DMS 273 (cell line): ENCODE measurements around the gene TWNK.

Experiments used
- DNase-seq: peaks from one replicate; lab custom pipeline; 2025; ENCODE audit not compliant: unreplicated experiment; lab: John Stamatoyannopoulos, UW

Gene TWNK

DNA sequence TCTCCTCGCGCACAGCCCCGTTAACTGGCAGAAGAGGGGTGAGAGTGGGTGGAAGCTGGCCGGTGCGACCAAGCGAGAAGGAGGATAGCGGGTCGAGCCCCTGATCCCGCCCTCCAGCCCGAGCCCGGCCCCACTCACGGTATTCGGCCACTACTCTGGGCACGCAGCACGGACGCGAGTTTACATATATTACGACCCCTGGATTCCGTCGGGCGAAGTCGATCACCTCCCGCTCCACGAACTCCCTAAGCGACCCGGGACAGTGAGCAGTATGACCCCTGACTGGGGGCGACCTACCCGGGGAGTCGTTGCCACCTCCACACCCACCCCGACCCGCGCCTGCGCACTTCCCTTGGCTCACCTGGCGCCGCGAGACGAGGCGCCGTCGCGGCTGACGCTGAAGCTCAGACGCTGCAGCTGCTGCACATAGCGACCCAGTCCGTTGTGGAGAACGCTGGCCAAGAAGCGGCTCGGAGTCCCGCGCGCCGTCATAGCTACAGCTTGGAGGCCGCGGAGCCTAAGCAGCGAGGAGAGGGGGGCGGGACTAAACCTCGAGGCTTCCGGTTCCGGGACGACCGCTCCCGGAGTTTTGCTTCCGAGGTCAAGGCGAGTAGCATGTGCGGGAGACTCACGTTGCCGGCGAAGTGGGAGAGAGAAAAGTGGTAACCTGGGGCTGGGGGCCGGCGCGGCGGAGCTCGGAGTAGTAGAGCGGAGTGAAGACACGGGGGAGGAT is at the start of gene TWNK, which contains the start of gene MRPL43:
Gene TWNK, plus strand, starts transcription at position 592 of the 733 bp plus-strand sequence. CDS start 668 bp downstream, outside the sequence.
Gene MRPL43, minus strand, starts transcription at position 546 of the 733 bp plus-strand sequence. Its CDS starts 54 bp downstream, at position 492.
- DNase-seq: peak; percentile 86

DNA sequence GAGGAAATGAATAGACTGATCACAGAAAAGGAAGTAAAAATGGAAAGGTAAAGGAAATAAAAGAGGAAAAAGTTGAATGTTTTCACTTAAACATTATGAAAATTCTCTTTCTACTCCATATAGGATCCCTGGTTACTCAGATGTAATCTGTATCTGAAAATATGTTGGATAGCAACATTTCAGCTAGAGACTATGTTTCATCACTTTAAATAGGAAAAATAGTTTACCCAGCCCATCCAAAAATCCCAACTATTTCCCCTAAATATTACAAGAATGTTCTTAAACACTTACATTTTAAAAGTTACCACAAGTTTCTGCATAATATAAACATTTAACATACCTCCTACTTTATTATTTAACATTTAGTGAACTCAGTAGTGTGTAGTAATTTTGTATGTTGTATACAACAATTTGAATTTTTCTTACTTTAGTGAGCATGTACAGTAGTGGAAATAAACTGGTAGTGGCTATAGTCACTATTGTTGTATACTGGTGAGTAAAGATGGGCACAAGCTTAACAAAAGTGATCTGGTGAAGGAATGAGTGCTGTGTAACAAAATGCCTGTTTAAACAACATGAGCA is 47.5 kb upstream of the TWNK start:
- DNase-seq: no peak

DNA sequence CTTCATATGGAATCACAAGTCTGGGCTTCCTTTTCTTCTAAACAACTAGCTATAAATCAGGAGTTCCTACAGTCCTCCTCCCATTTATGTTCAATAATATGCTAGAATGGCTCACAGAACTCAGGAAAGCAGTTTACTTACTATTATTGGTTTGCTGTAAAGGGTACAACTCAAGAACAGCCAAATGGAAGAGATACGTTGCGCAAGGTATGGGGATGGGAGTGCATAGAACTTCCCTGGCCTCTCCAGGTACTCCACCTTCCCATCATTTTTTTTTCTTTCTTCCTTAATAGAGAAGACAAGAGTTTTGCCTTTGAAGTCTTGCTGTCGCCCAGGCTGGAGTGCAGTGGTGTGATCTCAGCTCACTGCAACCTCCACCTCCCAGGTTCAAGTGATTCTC is 45.1 kb upstream of the TWNK start:
- no peak for DNase-seq

DNA sequence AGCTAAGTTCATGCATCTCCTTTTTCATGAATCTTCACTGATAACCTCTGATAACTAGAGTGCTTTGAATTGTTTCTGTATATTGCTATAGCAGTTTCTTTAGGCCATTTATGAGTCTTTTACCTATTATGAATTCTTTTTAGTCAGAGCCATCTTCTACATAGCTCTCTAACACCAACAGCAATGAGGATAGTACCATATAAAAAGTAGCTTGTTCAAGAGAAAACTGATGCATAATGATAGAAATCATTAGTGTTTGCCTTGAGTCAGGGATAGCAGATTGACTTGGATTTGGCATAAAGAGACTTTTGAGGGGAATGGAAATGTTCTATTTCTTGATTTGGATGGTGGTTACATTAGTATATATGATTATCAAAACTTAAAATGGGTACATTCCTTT is 43.8 kb upstream of the TWNK start:
- DNase-seq: no peak

DNA sequence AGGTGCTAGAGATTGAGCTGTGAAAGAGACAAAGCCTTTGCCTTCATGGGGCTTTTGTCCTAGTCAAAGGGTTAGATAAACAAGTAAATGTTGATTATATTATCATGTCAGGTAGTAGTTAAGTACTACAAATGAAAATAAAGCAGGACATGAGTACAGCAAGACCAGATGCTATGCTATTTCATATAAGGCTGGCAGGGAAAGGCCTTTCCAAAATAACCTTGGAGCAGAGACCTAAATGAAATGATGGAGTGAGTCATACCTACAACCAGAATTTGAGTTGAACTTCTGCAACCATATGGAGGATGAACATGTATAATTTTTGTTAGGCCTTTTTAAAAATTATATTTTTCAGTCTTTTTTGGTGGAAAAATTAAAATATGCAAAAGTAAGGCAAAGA is 41.6 kb upstream of the TWNK start:
- DNase-seq: no peak

DNA sequence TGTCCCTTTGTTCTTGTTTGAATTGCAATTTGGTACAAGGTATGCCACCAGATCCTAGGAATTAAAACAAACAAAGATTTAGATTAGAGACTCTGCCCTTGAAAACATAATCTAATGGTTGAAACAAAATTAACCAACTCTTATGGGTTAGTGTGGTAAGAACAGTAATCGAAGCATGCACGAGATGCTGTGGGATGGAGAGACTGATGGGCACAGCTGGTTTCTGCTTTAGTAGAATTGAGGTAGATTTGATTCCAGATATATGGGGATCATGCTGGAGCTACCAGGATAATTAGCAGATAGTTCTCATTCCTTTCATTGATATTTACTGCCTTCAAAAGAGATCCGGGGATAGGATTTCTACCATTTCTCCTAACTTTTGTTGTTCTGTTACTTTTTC is 38.4 kb upstream of the TWNK start:
- no peak for DNase-seq

DNA sequence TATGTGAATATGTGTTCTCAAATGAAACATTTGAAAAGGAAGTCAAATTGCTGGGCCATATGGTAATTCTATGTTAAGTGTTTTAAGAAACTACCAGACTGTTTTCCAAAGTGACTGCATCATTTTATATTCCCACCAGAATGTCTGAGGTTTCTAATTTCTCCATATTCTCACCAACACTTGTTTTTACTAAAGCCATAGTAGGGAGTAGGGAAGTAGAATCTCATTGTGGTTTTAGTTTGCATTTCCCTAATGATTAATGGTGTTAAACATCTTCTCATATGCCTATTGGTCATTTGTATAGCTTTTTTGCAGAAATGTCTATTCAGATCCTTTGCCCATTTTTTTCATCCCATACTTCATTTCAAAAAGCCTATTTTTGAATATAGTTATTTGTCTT is 27.1 kb upstream of the TWNK start:
- DNase-seq: no peak

DNA sequence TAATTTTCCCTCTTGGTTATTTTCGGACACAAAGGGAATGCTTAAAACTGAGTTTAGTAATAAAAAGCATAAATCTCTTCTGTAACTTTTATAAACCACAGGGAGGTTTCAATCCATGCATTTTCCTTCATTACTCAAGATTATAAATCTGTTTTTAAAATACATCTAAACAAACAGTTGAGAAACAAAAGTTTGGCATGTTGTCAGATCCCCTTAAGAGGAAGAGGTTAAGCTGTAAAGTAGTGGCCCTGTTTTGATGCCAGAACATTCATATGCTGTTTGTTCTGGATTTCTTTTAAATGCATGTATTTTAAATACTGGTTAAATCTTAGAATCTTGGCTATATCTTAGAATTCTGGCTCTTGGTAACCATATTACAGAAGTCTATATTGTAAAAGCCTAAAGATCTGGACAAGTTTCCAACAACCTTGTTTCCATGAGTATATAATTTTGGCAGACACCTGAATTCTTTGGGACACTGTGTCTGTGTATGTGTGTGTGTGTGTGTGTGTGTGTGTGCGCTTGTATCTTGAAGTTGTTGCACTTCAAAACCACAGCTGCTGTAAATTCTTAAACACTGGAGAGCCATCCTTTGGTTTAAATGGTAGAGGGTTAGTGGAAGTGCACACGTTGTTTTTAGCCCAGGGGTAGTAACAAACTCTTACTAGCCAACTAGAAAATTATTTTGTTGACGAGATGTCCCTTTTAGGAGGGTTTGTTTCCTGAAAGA is 24.8 kb upstream of the TWNK start:
- no peak for DNase-seq

DNA sequence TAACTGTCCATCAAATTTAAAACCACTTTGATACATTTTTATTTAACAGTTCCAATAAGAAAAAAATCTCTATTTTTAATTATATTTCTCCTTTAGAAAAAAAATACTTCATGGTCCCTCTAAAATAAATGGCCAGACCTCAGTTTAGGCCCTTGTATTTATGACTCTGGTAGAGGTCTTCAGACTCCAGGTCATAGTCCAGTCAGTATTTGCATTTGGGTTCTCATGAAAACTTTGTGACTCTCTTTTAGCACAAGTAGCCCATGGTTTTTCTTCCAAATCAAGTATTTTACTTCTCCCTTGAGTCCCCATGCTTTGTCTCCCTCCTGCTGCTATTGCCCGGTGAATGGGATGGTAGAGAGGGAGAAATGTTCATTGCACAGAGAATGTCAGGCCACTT is 23.5 kb upstream of the TWNK start:
- no peak for DNase-seq

DNA sequence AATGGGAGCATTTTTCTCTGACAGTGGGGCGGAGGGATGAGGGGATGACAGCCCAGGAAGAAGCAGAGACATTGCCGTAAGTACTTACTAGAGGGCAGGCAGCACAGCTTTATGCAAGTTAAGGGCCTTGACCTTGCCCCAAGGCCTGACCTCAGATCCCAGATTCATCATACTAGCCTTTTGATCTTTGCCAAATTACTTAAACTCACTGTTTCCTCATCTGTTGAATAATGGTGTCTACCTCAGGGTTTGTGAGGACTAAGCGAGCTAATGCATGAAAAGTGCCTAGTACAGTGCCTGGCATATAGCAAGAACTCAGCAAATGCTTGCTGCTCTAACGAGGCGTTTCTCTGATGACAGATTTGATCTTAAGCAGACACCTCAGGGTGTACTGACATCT is 21.5 kb upstream of the TWNK start:
- DNase-seq: no peak

DNA sequence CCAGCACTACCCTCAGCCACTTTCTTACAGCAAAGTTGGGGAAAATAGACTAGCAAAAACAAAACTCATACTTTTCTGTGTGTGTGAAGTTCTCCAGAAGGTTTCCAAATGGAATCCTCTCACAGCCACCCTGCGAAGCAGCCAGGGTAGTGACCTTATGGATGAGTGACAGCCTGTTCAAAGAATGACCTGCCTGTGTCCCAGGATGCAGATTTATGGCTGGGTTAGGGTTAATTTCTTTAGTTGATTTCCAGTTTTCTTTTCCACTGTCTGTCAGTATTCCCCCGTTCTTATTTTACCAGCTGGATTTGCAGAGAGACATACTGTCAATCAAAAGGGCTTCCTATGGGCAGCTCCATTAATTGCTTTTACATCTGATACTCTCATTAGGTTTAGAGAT is 20.5 kb upstream of the TWNK start:
- no peak for DNase-seq

DNA sequence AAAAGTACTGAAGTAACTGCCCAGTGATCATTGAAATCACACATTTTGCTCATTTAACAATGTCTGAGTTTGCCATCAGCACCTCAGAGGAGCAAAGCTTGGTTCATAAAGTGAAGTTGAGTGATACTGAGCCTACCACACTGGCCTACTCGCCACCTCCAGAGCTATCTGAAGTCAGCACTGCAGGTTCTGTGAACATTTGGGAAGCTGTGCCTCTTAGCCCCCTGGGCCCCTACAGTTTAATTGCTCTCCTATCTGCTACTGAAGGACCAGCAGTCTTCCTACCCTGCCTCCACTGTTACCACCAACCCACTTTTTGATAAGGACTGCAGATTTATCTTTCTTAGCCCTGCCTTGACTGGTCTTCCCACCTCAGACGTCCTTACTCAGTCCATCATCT is 20.0 kb upstream of the TWNK start:
- no peak for DNase-seq

DNA sequence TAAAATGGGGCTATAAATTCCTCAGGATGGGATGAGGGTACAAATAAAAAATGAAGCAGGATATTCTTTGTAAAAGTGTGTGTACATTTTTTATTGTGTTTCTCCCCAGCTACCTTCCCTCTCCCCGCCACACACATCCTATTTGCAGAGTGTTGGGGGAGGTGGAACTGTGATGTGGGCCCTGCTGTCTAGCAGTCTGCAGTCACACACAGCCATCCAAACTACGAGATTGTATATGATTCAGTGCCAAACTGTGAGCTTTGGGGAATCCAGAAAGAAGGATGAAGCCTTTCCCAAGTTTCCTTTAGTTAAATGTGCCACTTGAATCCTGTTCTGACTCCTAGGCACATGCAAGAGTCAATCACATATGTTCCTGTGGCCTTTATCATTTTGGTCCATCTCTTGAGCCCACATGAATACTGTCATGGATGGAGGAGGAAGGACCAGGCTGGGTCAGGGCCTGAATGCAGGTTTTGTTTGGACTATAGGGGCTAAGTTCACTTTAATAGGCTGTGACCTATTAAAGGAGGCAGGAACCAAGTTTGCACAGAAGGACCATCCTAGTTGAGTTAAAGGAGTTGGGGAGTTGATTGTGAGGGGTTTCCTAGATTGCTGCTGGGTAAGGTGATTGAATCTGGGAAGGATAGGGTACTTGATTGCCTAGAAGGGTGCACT is 19.1 kb upstream of the TWNK start:
- no peak for DNase-seq

DNA sequence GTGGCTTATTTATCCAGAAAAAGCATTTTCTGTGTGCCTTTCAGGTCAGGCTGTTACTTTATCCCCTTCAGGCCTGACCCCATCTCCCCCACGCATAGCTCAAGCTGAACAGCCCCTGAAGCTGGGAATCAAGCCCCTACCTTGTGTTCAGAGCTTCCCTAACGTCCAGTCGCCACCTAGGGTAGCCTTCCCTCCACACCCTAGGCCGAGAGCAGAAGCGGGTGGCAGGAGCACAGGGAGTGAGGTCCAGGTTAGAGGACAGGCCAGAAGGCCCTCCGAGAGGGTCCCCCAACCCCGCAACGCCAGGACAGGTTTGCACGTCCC is 18.5 kb upstream of the TWNK start:
- DNase-seq: no peak

DNA sequence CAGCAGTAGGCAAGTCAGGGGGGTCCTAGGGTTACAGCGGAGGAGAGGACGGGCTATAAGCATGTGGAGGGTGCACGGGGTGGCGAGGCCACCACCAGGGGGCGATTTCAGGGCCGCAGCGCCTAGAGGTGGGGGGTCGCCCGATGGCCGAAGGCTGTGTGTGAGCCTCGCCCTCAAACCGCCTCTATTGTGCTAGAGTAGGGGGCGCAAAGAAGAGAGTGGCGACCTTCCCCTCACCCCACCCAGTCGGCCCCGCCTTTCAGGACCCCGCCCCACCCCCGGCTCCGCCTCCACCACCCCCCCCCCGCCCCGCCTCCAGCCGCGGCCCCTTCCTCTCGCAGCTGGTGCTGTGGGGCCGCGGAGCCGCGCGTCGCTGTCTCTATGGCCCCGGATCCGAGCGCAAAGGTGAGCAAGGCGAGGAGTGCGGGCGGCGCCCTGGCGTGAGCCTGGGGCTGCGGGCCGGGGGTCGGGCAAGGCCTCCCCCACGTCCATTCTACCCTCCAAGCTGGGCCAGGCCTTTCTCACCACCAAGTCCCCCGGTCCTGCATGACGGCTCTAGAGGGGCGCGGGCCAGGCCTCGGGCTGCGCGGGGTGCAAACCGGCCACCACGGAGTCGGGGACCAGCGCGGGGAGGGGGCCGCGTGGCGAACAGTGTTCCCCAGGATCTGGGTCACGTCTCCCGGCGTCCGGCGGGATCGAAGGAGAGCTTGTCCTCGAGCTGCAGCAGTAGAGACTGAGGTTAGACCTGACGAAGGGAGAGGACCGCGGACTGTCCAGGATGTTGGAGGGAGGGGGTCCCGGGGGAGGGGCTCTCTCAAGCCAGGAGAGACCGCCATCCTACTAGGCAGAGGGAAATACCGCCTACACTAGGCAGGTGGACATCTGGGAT is 17.9 kb upstream of the TWNK start, which contains the start of gene SEMA4G:
Gene SEMA4G, plus strand, starts transcription at position 318 of the 889 bp plus-strand sequence. CDS start 3,409 bp downstream, outside the sequence.
- DNase-seq: peak; percentile 73

DNA sequence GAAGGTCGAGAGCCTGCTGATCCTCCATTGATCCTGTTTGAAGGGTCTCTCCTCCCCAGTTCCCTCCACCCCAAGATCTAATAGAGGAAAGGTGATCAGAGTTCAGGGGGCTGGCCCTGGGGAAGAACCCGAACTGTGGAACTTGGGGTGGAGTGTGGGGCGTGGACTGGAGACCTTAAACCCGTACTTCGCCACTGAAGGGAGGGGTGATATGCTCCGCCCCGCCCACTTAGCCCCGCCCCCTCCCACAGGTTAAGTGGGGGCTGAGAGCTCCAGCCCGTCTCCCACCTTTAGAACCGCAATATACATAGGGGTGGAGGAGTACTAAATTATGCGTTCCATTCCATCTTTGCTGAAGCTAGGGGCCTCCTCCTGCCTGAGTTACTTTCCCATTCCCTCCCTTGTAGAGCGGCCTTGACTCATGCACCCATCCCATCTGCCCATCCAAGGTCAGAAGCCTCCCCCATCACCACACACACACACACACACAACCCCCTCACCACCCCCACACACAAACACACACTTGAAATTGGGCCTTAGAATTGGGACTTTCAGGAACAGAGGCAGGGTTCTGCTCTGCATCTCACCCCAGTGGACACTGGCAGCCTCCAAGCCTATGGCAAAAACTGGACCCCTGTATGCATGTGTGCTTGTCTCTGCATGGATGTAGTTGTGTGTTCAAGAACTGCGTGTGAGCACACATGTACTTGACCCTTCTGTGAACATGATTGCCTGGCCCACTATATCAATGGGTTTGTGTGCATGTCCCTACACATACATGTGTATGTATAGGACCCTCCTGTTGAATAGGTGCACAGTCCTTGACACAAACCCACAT is 17.0 kb upstream of the TWNK start:
- DNase-seq: no peak

DNA sequence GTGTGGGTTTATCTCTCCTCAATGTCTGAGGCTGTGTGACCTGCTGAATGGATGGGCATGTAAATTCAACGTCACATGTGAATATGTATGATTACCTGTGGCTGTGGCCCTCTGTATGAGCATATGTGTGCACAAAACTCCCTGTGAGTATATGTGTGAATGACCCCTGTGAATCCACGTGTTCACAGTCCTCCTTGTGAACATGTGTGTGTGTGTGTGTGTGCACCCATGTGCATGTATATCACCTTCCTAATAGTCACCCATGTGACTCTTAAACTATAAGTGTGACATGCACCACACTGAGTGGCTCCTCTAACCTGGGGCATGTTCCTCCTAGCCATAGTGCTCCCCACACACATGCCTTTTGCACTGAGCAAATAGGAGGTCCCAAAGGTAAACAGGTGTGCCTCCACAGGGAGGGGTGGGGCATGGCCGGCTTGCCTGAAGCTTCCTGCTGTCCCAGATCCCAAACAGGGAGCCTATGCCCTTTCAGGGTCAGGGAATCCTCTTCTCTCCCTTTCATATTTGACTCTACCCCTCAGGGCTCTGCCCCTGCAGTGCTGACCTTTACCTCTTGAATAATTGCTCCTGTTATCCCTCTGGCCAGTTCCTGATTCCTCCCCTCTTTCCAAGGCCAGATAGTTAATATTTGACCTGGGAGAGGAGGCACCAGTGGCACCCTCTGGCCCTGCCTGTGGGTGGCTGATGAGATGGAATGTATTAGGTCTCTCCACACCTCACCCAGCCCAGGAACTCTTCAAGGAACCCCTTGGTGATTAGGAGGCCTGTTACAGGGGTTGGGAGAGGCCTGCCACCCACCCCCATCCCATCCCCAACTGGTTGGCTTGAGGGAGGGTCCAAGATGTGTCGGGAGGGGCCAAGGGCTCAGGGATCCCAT is 16.2 kb upstream of the TWNK start:
- no peak for DNase-seq

DNA sequence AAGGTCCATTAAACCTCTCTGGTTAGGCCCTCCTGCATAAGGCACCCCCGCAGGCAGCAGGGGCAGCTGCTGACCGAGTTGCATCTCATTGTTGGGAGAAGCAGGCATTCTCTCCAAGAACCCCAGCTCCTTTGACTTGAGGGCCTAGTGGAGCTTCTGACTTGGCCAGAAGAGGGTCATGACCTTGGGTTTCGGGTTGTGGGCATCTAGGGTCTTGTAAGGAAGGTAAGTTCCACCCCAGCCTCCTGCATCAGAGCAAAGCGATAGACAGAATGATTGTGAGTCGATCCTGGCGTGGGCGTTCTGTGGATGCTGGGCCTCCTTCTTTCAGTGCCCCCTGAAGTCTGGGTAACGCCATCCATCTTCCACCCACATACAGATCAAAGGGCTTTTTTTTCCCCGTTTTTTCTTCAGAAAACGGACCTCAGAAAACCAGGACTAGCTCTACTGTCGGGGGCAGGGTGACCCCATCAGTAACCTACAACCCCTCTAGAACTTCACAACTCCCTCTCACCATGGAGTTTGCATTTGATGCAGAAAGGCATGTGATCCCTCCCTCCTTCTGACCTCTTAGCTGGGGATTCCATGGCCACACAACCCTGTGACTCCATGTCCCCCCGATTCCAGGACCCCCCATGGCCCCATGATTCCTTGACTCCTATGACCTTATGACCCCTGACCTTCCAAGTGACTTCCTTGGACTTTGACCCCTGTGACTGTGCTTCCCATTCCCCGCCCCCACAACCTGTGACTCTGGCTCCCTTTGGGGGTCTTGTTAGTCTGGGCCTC is 15.0 kb upstream of the TWNK start:
- DNase-seq: no peak
